IMR-90 (cell line): Measurements from ENCODE around the gene XRN2. TPM values are rescaled to one million over a fixed set of nuclear protein-coding genes. Genes with fewer than 3 reads are reported as not detected.

Experiments used
- ATAC-seq: fragments of 200-7000 bp; cut with Tn5 transposase; 2 replicates; pipeline ENCODE4 v1.9.1; 2020; ENCODE audit warnings: low read depth, mild to moderate bottlenecking, moderate library complexity
- BruUV-seq: library from RNA; stranded (reverse); fragments of 400-500 nt; replicated peaks from 2 replicates; lab custom pipeline; 2021; lab: Mats Ljungman, UMichigan
- CTCF ChIA-PET: fragments of 300-600 bp; formaldehyde crosslinking; extraction: SDS; loops from one replicate; lab custom pipeline; 2021; ENCODE audit warnings: antibody characterized with exemption; lab: Yijun Ruan, JAX
- POLR2A ChIA-PET: fragments of 300-600 bp; sonication (Branson Sonifier 250); formaldehyde crosslinking; loops from one replicate; lab custom pipeline; 2022; ENCODE audit warnings: antibody characterized with exemption; ENCODE audit not compliant: unreplicated experiment; lab: Charles Lee
- DNase-seq: peaks from one replicate; pipeline ENCODE4 v3.0.0; 2013
- H2AFZ ChIP-seq: replicated peaks from 2 replicates; pipeline ENCODE3; 2013; ENCODE audit warnings: low read length, mild to moderate bottlenecking; ENCODE audit not compliant: poor library complexity
- H2AK5ac ChIP-seq: 2 replicates; pipeline ENCODE4 v1.6.1; 2013; ENCODE audit warnings: low read depth, low read length, inconsistent platforms
- H2AK9ac ChIP-seq: replicated peaks from 2 replicates; pipeline ENCODE3; 2013; ENCODE audit warnings: mild to moderate bottlenecking, low read depth, low read length, moderate library complexity; ENCODE audit not compliant: poor library complexity
- H2BK120ac ChIP-seq: 2 replicates; pipeline ENCODE4 v1.6.1; 2013; ENCODE audit warnings: low read depth, low read length, inconsistent platforms
- H2BK15ac ChIP-seq: 3 replicates; pipeline ENCODE4 v1.6.1; 2013; ENCODE audit warnings: low read depth, low read length, inconsistent platforms
- H2BK20ac ChIP-seq: 2 replicates; pipeline ENCODE4 v1.6.1; 2013; ENCODE audit warnings: low read depth, mild to moderate bottlenecking, inconsistent platforms, low read length, moderate library complexity
- H2BK5ac ChIP-seq: 2 replicates; pipeline ENCODE4 v1.6.1; 2013; ENCODE audit warnings: mild to moderate bottlenecking, low read depth, low read length, inconsistent platforms; ENCODE audit not compliant: poor library complexity, severe bottlenecking
- H3K14ac ChIP-seq: replicated peaks from 2 replicates; pipeline ENCODE4 v1.6.1; 2013; ENCODE audit warnings: low read depth, low read length, inconsistent platforms
- H3K18ac ChIP-seq: 2 replicates; pipeline ENCODE4 v1.6.1; 2013; ENCODE audit warnings: low read depth, low read length, control low read depth
- H3K23ac ChIP-seq: 2 replicates; pipeline ENCODE4 v1.6.1; 2013; ENCODE audit warnings: low read depth, low read length, inconsistent platforms
- H3K27ac ChIP-seq: 2 replicates; pipeline ENCODE4 v1.5.1; 2013; ENCODE audit warnings: mild to moderate bottlenecking, control low read depth, low read length; ENCODE audit not compliant: insufficient read depth
- H3K27me3 ChIP-seq: 2 replicates; pipeline ENCODE4 v1.6.1; 2013; ENCODE audit warnings: low read length; ENCODE audit not compliant: control insufficient read depth, insufficient read depth
- H3K36me3 ChIP-seq: 2 replicates; pipeline ENCODE4 v1.6.1; 2013; ENCODE audit warnings: low read length, mixed read lengths; ENCODE audit not compliant: control insufficient read depth, insufficient read depth
- H3K4ac ChIP-seq: 2 replicates; pipeline ENCODE4 v1.6.1; 2013; ENCODE audit warnings: low read depth, low read length, inconsistent platforms
- H3K4me1 ChIP-seq: 2 replicates; pipeline ENCODE4 v1.6.1; 2013; ENCODE audit warnings: low read length, mixed read lengths; ENCODE audit not compliant: control insufficient read depth, insufficient read depth
- H3K4me2 ChIP-seq: 2 replicates; pipeline ENCODE4 v1.6.1; 2013; ENCODE audit warnings: low read depth, mild to moderate bottlenecking, control low read depth, low read length, moderate library complexity
- H3K4me3 ChIP-seq: 2 replicates; pipeline ENCODE4 v1.5.1; 2013; ENCODE audit warnings: low read depth, mild to moderate bottlenecking, control low read depth, low read length, moderate library complexity; ENCODE audit not compliant: insufficient read depth
- H3K56ac ChIP-seq: 2 replicates; pipeline ENCODE4 v1.6.1; 2013; ENCODE audit warnings: low read length, inconsistent platforms; ENCODE audit not compliant: insufficient read depth; ENCODE audit errors: extremely low read depth
- H3K79me1 ChIP-seq, 2 experiments: 2 replicates each; pipeline ENCODE4 v1.6.1; 2013; ENCODE audit warnings: low read length in 2 of 2, inconsistent platforms in 1 of 2, low read depth in 1 of 2
- H3K9ac ChIP-seq: 2 replicates; pipeline ENCODE4 v1.6.1; 2013; ENCODE audit warnings: low read depth, low read length, control low read depth
- H3K9me1 ChIP-seq: 2 replicates; pipeline ENCODE4 v1.6.1; 2013; ENCODE audit warnings: low read length, inconsistent platforms; ENCODE audit not compliant: insufficient read depth
- H3K9me3 ChIP-seq: 2 replicates; pipeline ENCODE4 v1.6.1; 2013; ENCODE audit warnings: low read length; ENCODE audit not compliant: control insufficient read depth, insufficient read depth
- H4K20me1 ChIP-seq: 2 replicates; pipeline ENCODE4 v1.6.1; 2013; ENCODE audit warnings: low read length, inconsistent platforms; ENCODE audit not compliant: insufficient read depth
- H4K5ac ChIP-seq: 2 replicates; pipeline ENCODE4 v1.6.1; 2013; ENCODE audit warnings: mild to moderate bottlenecking, low read depth, low read length, control low read depth
- H4K8ac ChIP-seq, 2 experiments: 2 replicates each; pipeline ENCODE4 v1.6.1; 2013; ENCODE audit warnings: low read depth in 2 of 2, low read length in 2 of 2, control low read depth in 1 of 2, inconsistent platforms in 1 of 2
- H4K91ac ChIP-seq: 2 replicates; pipeline ENCODE4 v1.6.1; 2013; ENCODE audit warnings: low read depth, low read length, inconsistent platforms; ENCODE audit not compliant: insufficient read depth
- CTCF ChIP-seq: conservative IDR thresholded peaks from 2 replicates; pipeline ENCODE4 v1.5.1; 2012; ENCODE audit warnings: mild to moderate bottlenecking, low read depth, low read length, improper control_type of control experiment
- MAZ ChIP-seq: IDR thresholded peaks from 2 replicates; pipeline ENCODE4 v1.6.1; 2012; ENCODE audit warnings: low read depth, mild to moderate bottlenecking, low read length, improper control_type of control experiment, moderate library complexity, borderline replicate concordance
- RAD21 ChIP-seq: IDR thresholded peaks from 2 replicates; pipeline ENCODE4 v1.6.1; 2012; ENCODE audit warnings: low read length, improper control_type of control experiment
- SMC3 ChIP-seq: fragments of 150-350 bp; IDR thresholded peaks from 2 replicates; pipeline ENCODE4 v1.6.1; 2016; ENCODE audit warnings: low read depth, mild to moderate bottlenecking, antibody characterized with exemption, low read length, moderate library complexity
- WGBS, 2 experiments: methylation state at CpG; one replicate each; pipeline versions ENCODE4 v1.1.5 to v1.1.7; 2013; ENCODE audit warnings: missing lambda C conversion rate in 2 of 2; ENCODE audit not compliant: insufficient read length in 1 of 2; ENCODE audit errors: extremely low coverage in 2 of 2; 5-methylcytosine and 5-hydroxymethylcytosine counted together
- dilution Hi-C: fragments of 300-500 bp; cut with HindIII; formaldehyde crosslinking; loops from one replicate; pipeline ENCODE4 v1.14.3; 2018; ENCODE audit warnings: low sequenced_read_pairs; ENCODE audit not compliant: unreplicated experiment
- in situ Hi-C: fragments of 300-500 bp; cut with MboI; formaldehyde crosslinking; loops from 3 replicates; pipeline ENCODE4 v1.14.3; 2019; ENCODE audit warnings: low sequenced_read_pairs, inconsistent platforms, mixed read lengths
- intact Hi-C: fragments of 100-400 bp; cut with micrococcal nuclease; formaldehyde crosslinking; loops from 2 replicates; pipeline ENCODE4 v1.10.0; 2022
- polyA plus RNA-seq, 3 experiments: library from polyadenylated mRNA; depleted of rRNA; stranded (reverse); fragments of >200 nt; gene quantifications; 2 replicates each; pipeline ENCODE4 v1.2.3, GENCODE V29; 2012; ENCODE audit warnings: low replicate concordance in 1 of 3
- total RNA-seq: library from RNA; depleted of rRNA; stranded (reverse); fragments of >200 nt; gene quantifications from 2 replicates; pipeline ENCODE4 v1.2.3, GENCODE V29; 2012

XRN2 gene
- total and polyA plus RNA-seq, 2 of the 4 experiments (the other 2 are of a cell fraction): 58.1 to 70.8 TPM

DNA sequence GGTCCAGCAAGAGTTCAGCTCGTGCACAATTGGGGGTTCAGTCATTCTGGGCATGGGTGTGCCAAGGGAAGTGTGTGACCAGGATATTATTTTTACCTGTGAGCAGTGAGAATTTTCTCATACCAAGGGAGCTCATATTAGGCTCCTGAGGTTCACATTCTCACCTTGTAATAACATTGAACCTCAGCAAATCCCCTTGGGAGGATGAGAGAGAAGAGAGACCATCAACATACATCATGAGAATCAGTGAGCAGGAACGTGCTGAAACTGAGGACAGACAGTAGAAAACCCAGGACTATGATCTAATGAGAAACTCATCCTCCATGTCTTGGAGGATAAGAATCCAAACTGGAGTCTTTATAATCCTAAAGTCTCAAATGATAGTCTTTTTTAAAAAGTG lies 33.4 kb upstream of the XRN2 start:
- no peak overlapping the region for H3K4ac ChIP-seq
- no peak for DNase-seq
- H4K20me1 ChIP-seq: no peaks in the 10 kb centered on the region
- dilution Hi-C loops: no loop called here
- no peak overlapping the region for H3K4me2 ChIP-seq
- H4K8ac ChIP-seq: no peak overlapping the region
- no peak overlapping the region for H3K9ac ChIP-seq
- ChIA-PET CTCF (no interaction called here), POLR2A (no interaction called here)
- H2AK5ac ChIP-seq: no peak overlapping the region
- 0 out of 2 replicates have a peak, but pooled peaks cover 4% of the 10 kb centered on the region for H3K9me3 ChIP-seq
- no peak overlapping the region for H3K18ac ChIP-seq
- H2BK20ac ChIP-seq: no peak overlapping the region
- in situ Hi-C loops: no loop called here
- no peaks in the 10 kb centered on the region for H3K36me3 ChIP-seq
- no peak overlapping the region for H3K4me3 ChIP-seq
- H2BK15ac ChIP-seq: no peak overlapping the region
- peaks cover 13% of the 10 kb centered on the region for H3K27me3 ChIP-seq
- H4K5ac ChIP-seq: no peak overlapping the region
- intact Hi-C loops: no loop called here
- BruUV-seq: no TSS peak
- no peaks in the 10 kb centered on the region for H3K9me1 ChIP-seq
- H3K56ac ChIP-seq: no peak overlapping the region
- no peak overlapping the region for H2BK120ac ChIP-seq
- H2BK5ac ChIP-seq: no peak overlapping the region
- no peak overlapping the region for H4K91ac ChIP-seq
- H3K4me1 ChIP-seq: no peaks in the 10 kb centered on the region
- no CpG with 5 or more reads among the region's 2 CpGs for WGBS, 2 experiments
- TF ChIP-seq RAD21 (no peak), SMC3 (no peak), MAZ (no peak), CTCF (no peak)
- no peak overlapping the region for H2AK9ac ChIP-seq
- no peak overlapping the region for H2AFZ ChIP-seq
- no peak overlapping the region for H3K27ac ChIP-seq
- ATAC-seq: no peak
- no peaks in the 10 kb centered on the region for H3K79me1 ChIP-seq
- no peak overlapping the region for H3K23ac ChIP-seq
- H3K14ac ChIP-seq: no peak overlapping the region
